Lower lobe of right lung (tissue), 2 donors: ENCODE measurements around the gene MN1. TPM values are rescaled to one million over a fixed set of nuclear protein-coding genes. Genes with fewer than 3 reads are reported as not detected.

Experiments
- ATAC-seq, 2 donors: fragments of 200-7000 bp; cut with Tn5 transposase; one replicate each; pipeline ENCODE4 v1.9.1; 2020 to 2022; ENCODE audit warnings: mild to moderate bottlenecking in 2 of 2, moderate library complexity in 2 of 2
- DNase-seq: peaks from one replicate; pipeline ENCODE4 v3.0.0-alpha.2; 2020
- H3K27ac ChIP-seq: fragments of 200-600 bp; one replicate; pipeline ENCODE4 v1.8.0; 2022
- H3K27me3 ChIP-seq: fragments of 200-600 bp; one replicate; pipeline ENCODE4 v1.8.0; 2022; ENCODE audit warnings: low read depth
- H3K36me3 ChIP-seq: fragments of 200-600 bp; one replicate; pipeline ENCODE4 v1.8.0; 2022; ENCODE audit warnings: mild to moderate bottlenecking
- H3K4me1 ChIP-seq: fragments of 200-600 bp; one replicate; pipeline ENCODE4 v1.8.0; 2022
- H3K4me3 ChIP-seq: fragments of 200-600 bp; one replicate; pipeline ENCODE4 v1.8.0; 2022; ENCODE audit warnings: mild to moderate bottlenecking
- H3K9me3 ChIP-seq: fragments of 200-600 bp; one replicate; pipeline ENCODE4 v1.8.0; 2022
- CTCF ChIP-seq: fragments of 200-600 bp; IDR thresholded peaks from one replicate; pipeline ENCODE4 v1.8.0; 2022; ENCODE audit warnings: antibody characterized with exemption, mild to moderate bottlenecking
- intact Hi-C: fragments of 100-400 bp; cut with DNase I; formaldehyde crosslinking; loops from one replicate; pipeline ENCODE4 v1.11.0; 2022
- total RNA-seq: library from RNA; stranded (reverse); fragmentation: NEBNext Ultra II Directional; extraction: Animal tissue kit (Norgen Biotek cat#: 25700); gene quantifications from one replicate; pipeline ENCODE4 v1.2.1, GENCODE V29; 2021
- donor health status: DM: no; HTN: yes; CAD: no; lungs with severe emphysema.

MN1 gene
- total RNA-seq, 1 donor from 2014 or later = 6.5 TPM

DNA sequence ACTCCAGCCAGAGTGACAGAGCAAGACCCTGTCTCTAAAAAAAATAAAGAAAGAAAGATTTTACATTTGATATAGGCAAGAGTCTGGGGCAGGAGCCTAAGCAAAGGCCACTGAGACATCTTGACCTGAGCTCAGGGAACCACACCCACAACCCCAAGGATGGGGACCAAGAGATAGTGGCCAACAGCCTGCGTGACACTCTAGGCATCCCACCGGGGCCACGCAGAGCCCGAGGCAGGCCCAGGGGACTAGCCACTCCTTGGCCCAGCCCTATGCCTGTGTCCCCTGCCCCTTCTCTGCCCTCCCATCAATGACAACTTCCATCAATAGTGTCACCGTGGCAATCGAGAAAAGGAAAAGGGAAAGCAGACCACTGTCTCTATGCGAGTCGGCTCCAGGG is 41.1 kb downstream of the MN1 start:
- H3K36me3 ChIP-seq = no peaks in the 10 kb centered on the region
- ATAC-seq (no peak), DNase-seq (no peak)
- H3K4me1 ChIP-seq = no peaks in the 10 kb centered on the region
- intact Hi-C loops = no loop called here
- no peak for TF ChIP-seq CTCF
- no peak overlapping the region for H3K27ac ChIP-seq
- no peaks in the 10 kb centered on the region for H3K9me3 ChIP-seq
- H3K27me3 ChIP-seq = no peaks in the 10 kb centered on the region
- H3K4me3 ChIP-seq = no peak overlapping the region

GRCh38 chr22:27757928-27758525 is 43.5 kb downstream of the MN1 start:
- Histone ChIP-seq H3K27me3 (no peaks in the 10 kb centered on the region), H3K36me3 (no peaks in the 10 kb centered on the region), H3K4me1 (no peaks in the 10 kb centered on the region), H3K27ac (no peak overlapping the region), H3K9me3 (no peaks in the 10 kb centered on the region), H3K4me3 (no peak overlapping the region)
- TF ChIP-seq CTCF = no peak
- no peak for ATAC-seq
- intact Hi-C loops = no loop called here
- DNase-seq = peak; percentile 14

- DNase-seq (peak; percentile 27), ATAC-seq (no peak)
- no peak overlapping the region for H3K27ac ChIP-seq
Observed at GRCh38 chr22:27756212-27756660, 45.3 kb downstream of the MN1 start.

DNA sequence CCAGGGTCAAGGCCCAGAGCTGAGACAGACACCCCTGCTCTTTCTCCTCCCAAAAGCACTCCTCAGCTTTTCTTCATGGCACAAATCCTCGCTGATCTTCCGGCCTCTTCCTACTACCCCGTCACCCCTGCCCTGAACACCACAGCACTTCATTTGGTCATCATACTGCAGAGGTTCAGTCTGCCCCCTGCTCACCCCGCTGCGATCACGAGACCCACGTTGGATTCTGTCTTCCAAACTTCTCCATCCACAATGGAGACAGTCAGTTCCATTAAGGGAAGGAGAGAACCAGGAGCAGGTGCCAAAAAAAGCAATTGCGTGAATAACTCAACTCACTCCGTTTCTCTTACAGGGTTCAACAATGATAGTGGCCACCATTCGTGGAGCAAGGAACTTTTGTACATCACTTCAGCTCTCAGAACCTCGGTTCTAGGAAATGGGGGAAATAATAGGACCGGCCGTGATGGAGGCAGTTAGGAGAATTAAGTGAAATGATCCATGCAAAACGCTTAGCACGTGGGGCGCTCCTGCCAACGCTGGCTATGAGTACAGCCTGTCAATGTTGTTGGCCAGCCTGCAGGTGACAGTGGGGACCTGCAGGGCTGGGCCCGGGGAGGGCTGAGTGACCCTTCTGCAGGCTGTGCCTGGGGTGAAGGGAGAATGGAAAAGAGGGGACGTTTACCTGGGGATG is 45.9 kb downstream of the MN1 start:
- no peaks in the 10 kb centered on the region for H3K4me1 ChIP-seq
- H3K27me3 ChIP-seq = no peaks in the 10 kb centered on the region
- H3K27ac ChIP-seq = no peak overlapping the region
- H3K9me3 ChIP-seq = no peaks in the 10 kb centered on the region
- H3K4me3 ChIP-seq = no peak overlapping the region
- ATAC-seq (no peak), DNase-seq (peak; percentile 30)
- H3K36me3 ChIP-seq = no peaks in the 10 kb centered on the region
- intact Hi-C loops = no loop called here
- TF ChIP-seq CTCF = no peak

More at GRCh38 chr22:27756212-27756660, 45.3 kb downstream of the MN1 start:
- Histone ChIP-seq H3K9me3 (no peaks in the 10 kb centered on the region), H3K36me3 (no peaks in the 10 kb centered on the region), H3K4me1 (no peaks in the 10 kb centered on the region), H3K4me3 (no peak overlapping the region), H3K27me3 (no peaks in the 10 kb centered on the region)
- TF ChIP-seq CTCF = no peak
- intact Hi-C loops = no loop called here

GRCh38 chr22:27754888-27755480 is 46.6 kb downstream of the MN1 start:
- no peaks in the 10 kb centered on the region for H3K4me1 ChIP-seq
- no peak for TF ChIP-seq CTCF
- H3K36me3 ChIP-seq = no peaks in the 10 kb centered on the region
- DNase-seq (peak; percentile 27), ATAC-seq (no peak)
- H3K27ac ChIP-seq = no peak overlapping the region
- no peaks in the 10 kb centered on the region for H3K9me3 ChIP-seq
- no peak overlapping the region for H3K4me3 ChIP-seq
- intact Hi-C loops = no loop called here
- no peaks in the 10 kb centered on the region for H3K27me3 ChIP-seq
